ENCODE results near the gene CHTOP.
"Not testable (repeated sequence)": the region's sequence is repeated elsewhere in the genome, so short reads cannot be mapped to it uniquely, and the experiment has no call there.

The CHTOP gene

GRCh38 chr1:153633754-153634665, at the start of gene CHTOP:
Gene CHTOP, plus strand, starts transcription at chr1:153634066. Its CDS starts 2,523 bp downstream, at chr1:153636589.
- DNase-seq: peak; percentile 99

GRCh38 chr1:153585006-153585405, 48.9 kb upstream of the CHTOP start:
- no peak for DNase-seq

GRCh38 chr1:153586347-153586746, 47.5 kb upstream of the CHTOP start:
- no peak for DNase-seq

GRCh38 chr1:153587314-153587713, 46.6 kb upstream of the CHTOP start:
- no peak for DNase-seq

- not testable (repeated sequence) for DNase-seq
Measured at GRCh38 chr1:153588033-153588432, 45.8 kb upstream of the CHTOP start.

GRCh38 chr1:153588482-153588881, 45.4 kb upstream of the CHTOP start:
- no peak for DNase-seq

- DNase-seq: no peak
Measured at GRCh38 chr1:153592748-153593147, 41.1 kb upstream of the CHTOP start.

- DNase-seq: peak; percentile 96
Measured at GRCh38 chr1:153597206-153597605, 36.7 kb upstream of the CHTOP start.

- peak; percentile 88 for DNase-seq
Measured at GRCh38 chr1:153598309-153599172, 35.3 kb upstream of the CHTOP start.

GRCh38 chr1:153599847-153600246, 34.0 kb upstream of the CHTOP start:
- peak; percentile 31 for DNase-seq

- no peak for DNase-seq
Measured at GRCh38 chr1:153602749-153603148, 31.1 kb upstream of the CHTOP start.

- DNase-seq: no peak
Measured at GRCh38 chr1:153606194-153606593, 27.7 kb upstream of the CHTOP start.

- DNase-seq: no peak
Measured at GRCh38 chr1:153607381-153607780, 26.5 kb upstream of the CHTOP start.

- DNase-seq: no peak
Measured at GRCh38 chr1:153608089-153608682, 25.7 kb upstream of the CHTOP start.

- peak; percentile 97 for DNase-seq
Measured at GRCh38 chr1:153608742-153609584, 24.9 kb upstream of the CHTOP start.

- DNase-seq: no peak
Measured at GRCh38 chr1:153609585-153609907, 24.3 kb upstream of the CHTOP start.

- peak; percentile 57 for DNase-seq
Measured at GRCh38 chr1:153610334-153610733, 23.5 kb upstream of the CHTOP start.

- peak; percentile 65 for DNase-seq
Measured at GRCh38 chr1:153610811-153611301, 23.0 kb upstream of the CHTOP start.

GRCh38 chr1:153611356-153611755, 22.5 kb upstream of the CHTOP start:
- DNase-seq: peak; percentile 21

GRCh38 chr1:153612111-153612754, 21.6 kb upstream of the CHTOP start:
- peak; percentile 17 for DNase-seq

- peak; percentile 74 for DNase-seq
Measured at GRCh38 chr1:153612755-153613331, 21.0 kb upstream of the CHTOP start, which contains the start of gene S100A16. Gene S100A16, minus strand, starts transcription at chr1:153613137. Its CDS starts 4,986 bp downstream, at chr1:153608151.

Measured in HCEC 1CT (cell line).